Nucleus accumbens (tissue), 56 donors: ENCODE results near the gene MRPS35.

Experiments
- DNase-seq, 56 donors: peaks; one replicate each; lab custom pipeline; 2025; lab: John Stamatoyannopoulos, UW

MRPS35 gene

DNA sequence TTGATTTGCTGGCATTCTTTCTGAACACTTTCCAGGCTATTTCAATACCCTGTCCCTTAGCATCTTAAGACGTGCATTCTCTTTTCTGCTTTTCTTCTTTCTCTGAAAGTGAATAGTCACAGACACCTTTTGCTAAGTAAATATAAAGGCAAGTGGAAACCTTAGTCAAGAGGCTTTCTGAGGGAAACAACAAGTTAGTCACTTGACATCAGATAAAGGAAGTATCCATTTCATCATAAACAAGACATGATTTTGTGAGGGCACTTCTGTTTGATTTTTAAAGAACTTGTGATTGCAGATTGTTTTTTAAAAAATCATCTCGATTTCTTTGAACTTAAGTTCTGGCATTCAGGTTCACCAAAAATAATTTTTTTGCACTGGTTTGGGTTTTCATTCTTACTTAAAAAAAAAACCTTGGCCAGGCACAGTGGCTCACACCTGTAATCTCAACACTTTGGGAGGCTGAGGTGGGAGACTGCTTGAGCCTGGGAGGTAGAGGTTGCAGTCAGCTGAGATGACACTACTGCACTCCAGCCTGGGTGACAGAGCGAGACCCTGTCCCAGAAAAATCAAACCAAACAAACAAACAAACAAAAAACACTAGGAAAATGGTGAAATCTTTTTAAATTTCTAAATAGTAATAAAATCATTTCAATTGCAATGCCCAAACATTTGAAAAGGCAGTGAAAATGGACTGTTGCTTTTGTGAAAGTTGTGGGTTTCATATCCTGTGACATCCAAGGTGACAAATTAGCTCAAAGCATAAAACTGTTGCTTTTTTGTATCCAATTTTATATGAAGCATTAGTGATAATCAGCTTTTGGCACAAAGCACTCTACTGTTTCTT, 61.1 kb downstream of the MRPS35 start:
- DNase-seq, result no peak

DNA sequence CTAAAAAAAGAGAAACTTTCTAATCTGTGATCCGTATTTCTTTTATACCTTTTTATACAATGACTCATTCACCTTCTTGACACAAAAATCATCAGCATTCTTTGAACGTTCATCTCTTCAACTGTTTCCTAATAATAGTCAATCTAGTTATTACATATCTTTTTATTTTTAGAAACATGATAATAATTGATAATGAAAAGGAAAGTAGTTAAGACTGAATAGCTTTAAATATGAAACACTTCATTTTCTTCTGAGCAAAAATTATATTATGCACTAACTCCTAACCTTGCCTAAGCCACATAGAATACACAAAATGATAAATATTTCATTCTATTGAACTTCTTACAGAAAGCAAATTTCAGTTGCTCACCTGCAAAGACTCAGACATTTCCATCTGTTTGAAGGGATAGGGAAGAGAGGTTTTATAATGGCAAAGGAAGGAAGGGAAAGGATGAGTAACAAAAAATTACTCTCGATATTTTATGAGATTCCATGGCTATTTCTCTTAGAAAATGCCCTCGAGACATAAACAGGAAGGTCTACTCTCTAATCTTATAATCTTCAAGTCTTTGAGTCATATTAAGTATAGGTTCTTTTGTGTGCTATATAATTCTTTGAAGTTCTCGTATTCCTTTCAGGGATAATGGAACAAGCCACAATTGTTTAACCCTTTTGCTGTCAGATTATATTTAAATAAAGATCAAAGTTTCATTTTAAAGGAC, 61.9 kb downstream of the MRPS35 start:
- DNase-seq, result no peak

DNA sequence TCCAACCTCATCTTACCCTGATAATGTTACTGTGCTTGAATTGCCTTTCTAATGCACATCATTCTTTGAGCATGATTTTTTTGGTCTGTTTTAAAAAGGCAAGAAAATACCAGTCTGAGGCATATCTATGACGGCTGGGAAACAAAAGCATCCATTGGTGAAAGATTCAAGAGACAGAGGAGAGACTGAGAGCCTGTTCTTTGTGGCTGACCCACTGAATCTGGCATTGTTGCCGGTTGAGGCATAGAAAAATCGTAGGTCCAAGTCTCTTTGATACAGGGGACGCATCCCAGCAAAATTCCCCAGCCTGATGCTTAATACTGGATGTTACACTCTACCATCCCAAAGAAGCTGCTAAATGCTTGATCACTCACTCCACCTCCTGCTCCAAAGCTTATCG, 66.5 kb downstream of the MRPS35 start:
- DNase-seq, result peak in 21 of 56 donors; percentile 3 to 52 (median 16)

- DNase-seq, result no peak
Measured at GRCh38 chr12:27778206-27778605, 67.6 kb downstream of the MRPS35 start.

DNA sequence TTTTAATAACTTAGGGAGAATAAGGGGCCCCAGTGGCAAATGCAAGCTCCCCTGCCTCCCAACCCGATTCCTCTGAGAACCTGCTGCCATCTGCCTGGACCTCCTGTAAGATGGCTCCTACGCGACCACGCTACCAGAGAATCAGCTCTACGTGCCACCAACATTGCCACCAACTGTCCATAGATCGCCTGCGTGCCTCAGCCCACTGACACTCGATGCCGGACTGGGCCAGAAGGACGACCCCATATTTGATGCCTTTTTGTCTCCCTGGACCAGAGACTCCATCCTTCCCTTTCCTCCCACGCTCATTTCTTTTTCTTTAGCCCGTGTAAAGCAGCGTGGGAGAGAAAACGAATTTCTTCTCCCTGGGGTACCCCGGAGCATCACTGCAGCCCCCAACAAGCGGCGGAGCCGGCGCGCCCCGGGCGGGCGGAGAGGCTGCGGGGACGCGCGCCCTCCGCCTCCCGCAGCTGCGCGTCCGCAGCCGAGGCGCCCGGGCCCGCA, 68.8 kb downstream of the MRPS35 start:
- peak in 45 of 56 donors; percentile 10 to 82 (median 49) for DNase-seq

GRCh38 chr12:27779920-27780611, 69.4 kb downstream of the MRPS35 start, which contains the start of the genes KLHL42 and MANSC4:
Gene KLHL42, plus strand, starts transcription at chr12:27780233. Its CDS starts 98 bp downstream, at chr12:27780331.
Gene MANSC4, minus strand, starts transcription at chr12:27780236. Its CDS starts 8,960 bp downstream, at chr12:27771276.
- DNase-seq, result peak in 52 of 56 donors; percentile 31 to 88 (median 70)

- peak in 20 of 56 donors; percentile 7 to 64 (median 44) for DNase-seq
Measured at GRCh38 chr12:27780612-27781408, 70.2 kb downstream of the MRPS35 start.

DNA sequence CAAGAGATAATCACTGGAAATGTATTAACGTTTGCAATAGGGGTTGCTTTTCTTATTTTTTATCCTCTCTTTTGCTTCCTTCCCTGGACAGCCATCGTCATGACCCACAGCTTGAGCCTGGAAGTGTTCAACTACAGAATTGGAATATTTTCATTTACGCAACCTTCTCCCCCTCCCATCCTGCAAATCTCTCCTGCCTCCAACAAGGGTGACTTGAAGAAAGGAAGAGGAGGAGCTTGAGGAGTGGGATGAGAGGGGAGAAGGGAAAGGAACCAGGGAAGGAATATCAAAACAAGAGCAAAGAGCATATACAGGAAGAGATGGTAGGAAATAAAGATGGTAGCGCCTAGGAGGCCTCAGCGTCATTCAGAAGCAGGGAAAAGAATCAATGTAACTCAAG, 71.0 kb downstream of the MRPS35 start:
- no peak for DNase-seq

- no peak for DNase-seq
Measured at GRCh38 chr12:27782481-27782880, 71.8 kb downstream of the MRPS35 start.

DNA sequence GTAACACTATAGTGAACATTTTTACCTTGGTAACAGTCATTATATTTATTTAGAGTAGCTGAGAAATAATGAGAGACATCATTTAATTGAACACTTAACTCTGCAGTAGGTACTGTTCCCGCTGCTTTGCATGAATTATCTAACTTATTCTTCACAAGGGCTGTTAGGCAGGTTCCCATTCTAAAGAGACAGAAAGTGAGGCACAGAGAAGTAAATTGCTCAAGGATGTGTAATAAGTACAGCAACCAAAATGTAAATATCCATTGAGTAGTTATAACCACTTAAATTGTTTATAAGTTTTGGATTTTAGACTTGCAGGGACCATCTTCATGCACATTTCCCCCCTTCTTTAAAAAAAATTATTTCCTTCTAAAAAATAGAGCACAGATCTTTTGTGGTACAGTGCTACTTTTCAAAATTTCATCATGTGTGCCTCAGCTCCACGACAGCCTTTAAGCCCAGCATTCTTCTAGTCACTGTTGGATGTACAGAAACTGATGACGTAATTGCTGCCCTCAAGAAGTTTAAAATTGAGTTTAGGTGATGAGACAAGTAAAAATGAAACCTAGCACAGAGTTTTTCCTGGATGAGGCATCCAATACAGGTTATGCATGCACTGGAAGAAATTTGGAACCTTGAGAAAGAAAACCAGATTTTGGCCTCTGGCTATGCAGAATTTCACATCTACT, 75.4 kb downstream of the MRPS35 start:
- no peak for DNase-seq

DNA sequence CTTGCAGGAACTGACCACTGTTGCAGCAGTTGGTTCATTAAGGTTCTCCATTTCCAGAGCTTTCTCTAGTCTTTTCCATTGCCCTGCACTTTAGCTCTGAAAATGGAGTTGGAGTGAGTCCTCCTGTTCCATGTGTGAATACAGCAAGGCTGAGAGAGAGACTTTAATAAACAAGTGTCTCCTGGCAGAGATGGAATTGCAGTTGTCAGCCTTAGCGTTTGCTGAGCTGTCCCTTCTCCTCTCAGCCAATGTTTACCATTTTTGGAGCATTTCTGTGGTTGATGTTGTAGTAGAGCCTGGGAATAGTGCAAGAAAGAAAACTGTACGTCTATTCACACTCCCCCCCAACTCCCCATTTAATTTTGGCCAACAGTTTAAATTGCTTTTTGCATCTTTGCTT, 76.9 kb downstream of the MRPS35 start:
- DNase-seq, result no peak

DNA sequence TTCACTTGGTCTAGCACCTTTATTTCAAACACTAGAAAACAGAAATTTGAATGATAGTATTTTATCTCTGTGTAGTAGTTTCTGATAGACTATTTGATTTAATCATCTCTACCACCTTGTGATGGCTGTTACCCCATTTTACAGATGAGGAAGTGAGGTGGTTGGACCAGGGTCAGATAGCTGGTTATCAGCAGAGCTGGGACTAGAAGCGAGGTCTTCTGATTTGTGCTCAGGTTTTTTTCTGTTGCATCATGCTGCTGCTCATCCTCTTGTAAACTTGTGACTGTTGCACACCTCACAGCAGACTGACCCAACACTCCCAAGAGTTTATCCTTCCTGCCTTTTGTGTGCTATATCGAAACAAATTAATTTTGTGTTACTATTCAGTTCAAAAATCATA, 79.5 kb downstream of the MRPS35 start:
- no peak for DNase-seq

DNA sequence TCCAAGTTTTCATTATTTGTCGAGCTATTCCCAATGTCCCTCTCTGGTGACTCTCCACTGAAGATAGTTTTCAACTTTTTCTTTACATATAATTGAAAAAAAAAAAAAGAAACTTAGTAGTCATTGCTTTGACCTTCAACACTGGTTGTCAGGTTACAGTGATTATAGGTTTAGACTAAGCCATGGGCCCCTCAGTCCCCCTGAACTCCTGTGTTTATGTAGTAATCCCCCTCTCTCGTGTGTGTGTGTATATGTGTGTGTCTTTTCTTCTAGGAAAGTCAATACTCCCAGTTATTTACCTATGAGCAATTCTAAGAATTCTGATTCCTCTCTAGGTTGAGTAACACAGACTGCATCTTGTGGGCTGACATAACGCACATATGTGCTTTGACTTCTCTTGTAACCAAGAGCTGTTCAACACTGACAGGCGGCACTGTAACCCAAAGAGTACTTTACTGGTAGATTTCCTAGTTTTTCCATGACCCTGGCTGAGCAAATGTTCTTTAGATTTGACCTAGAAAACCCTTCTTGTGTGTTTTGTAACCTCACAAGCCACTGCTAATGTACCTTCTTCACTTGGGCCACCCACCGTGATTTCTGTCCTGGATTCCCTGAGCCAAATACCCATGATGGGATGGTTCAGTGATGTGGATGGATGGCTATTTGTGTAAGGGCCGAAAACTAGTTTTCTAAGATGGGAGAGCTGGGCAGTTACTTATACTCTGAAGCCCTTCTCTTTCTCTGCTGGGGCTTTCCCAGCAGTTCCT, 84.4 kb downstream of the MRPS35 start:
- no peak for DNase-seq

DNA sequence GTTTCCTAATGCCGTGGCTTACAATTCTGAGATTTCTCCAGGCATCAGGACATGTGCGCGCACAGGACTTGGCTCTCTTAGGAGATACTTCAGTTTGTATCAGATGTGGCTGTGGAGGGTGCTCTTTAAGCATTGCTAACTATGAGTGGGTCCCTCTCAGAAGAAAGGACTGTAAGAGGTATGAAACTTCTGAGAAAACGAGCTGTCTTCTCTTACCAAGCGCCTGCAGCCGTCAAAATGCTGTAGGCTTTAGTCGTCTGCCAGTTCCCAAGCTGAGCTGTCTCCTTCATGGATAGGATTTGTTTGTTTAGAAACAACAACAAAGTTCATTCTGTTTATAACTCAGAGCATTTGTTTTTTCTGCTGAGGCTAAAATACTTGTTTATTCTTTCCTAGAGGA, 85.5 kb downstream of the MRPS35 start:
- no peak for DNase-seq

GRCh38 chr12:27797301-27798025, 86.8 kb downstream of the MRPS35 start:
- DNase-seq, result peak in 7 of 56 donors; percentile 8 to 20 (median 15)

DNA sequence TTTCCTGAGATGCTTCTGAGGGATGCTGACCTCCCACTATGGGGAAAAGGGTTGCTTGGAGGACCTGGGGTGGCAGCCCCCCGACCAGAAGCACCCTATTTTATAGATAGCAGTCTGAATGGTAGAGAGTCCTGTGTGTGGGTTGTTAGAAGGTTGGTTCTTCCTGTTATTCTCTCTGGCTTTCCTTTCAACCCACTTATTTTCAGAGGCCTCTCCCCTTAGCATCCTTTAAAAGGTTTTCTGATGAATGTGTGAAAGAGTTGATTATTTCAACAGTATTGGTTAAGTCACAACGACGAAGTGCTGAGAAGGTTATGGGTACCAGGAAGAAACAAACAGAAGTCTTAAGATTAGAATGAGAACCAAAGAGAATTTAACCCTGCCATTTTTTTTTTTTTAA, 90.2 kb downstream of the MRPS35 start:
- no peak for DNase-seq

DNA sequence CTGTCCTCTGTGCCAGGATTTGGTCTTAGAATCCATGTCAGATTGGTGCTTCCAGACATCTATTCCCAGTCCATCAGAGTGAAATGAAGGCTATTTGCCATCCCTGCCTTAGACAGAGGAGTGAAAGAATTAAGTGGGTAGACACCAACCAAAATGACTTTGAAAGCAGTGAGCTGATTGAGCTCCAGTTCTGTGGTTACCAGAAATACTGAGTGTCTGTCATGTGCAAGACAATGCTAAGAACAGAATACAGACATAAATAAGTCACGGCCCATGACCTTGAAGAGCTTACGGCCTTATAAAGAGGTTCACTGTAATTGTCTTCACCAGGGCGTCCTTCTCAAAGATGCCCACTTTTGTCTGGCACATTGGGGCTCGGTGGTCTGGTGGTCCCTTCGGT, 91.0 kb downstream of the MRPS35 start:
- no peak for DNase-seq

DNA sequence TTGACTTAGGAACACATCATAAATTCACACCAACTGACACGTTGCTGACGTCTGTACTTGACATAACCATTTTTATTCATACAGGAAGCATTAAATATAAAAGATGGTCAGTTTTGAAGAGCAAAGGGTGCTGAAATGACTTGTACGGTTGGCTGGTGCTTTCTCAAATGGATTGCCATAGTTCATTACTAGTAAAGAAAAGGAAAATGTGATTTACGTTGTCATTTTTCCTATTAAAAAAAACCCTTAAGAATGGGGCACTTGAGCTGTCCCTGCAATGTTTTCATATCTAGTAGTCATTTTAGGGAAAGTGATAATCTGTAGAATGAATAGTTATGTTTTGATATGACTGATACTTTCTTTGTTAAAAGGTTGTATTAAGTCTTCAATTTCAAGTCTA, 91.9 kb downstream of the MRPS35 start:
- DNase-seq, result no peak
